Adrenal gland (tissue), 12 donors: Measurements from ENCODE around the gene RER1. TPM values are rescaled to one million over a fixed set of nuclear protein-coding genes. Genes with fewer than 3 reads are reported as not detected.

Experiments used
- DNase-seq, 7 donors: peaks; one replicate each; pipeline ENCODE4 v3.0.0-alpha.2; 2019 to 2020
- H3K27ac ChIP-seq, 5 donors: fragments of 200-600 bp; sonication (generic) in 4 of 5; 1 replicate in 3 of 5; 2 replicates in 2 of 5; pipeline versions ENCODE4 v1.5.1 to v1.8.0; 2016 to 2020; ENCODE audit warnings: mild to moderate bottlenecking in 1 of 5
- H3K27me3 ChIP-seq: fragments of 200-600 bp; 2 replicates; pipeline ENCODE4 v1.8.0; 2021
- H3K36me3 ChIP-seq, 2 donors: fragments of 200-600 bp; replicated peaks in 1 of 2; 1 replicate in 1 of 2; 2 replicates in 1 of 2; pipeline versions ENCODE4 v1.5.1 to v1.8.0; 2018 to 2022
- H3K4me1 ChIP-seq, 2 donors: fragments of 200-600 bp; replicated peaks in 1 of 2; 1 replicate in 1 of 2; 2 replicates in 1 of 2; pipeline versions ENCODE4 v1.5.1 to v1.8.0; 2018 to 2021
- H3K4me3 ChIP-seq, 4 donors: fragments of 200-600 bp; sonication (generic) in 3 of 4; one replicate each; pipeline ENCODE4 v1.5.1; 2016 to 2018
- H3K9me3 ChIP-seq, 3 donors: fragments of 200-600 bp; sonication (generic) in 1 of 3; replicated peaks in 1 of 3; 1 replicate in 2 of 3; 2 replicates in 1 of 3; pipeline versions ENCODE4 v1.5.1 to v1.8.0; 2016 to 2021
- CTCF ChIP-seq, 6 experiments: fragments of 450-650 bp in 4 of 6; fragments of 200-600 bp in 2 of 6; sonication (generic) in 1 of 6; IDR thresholded peaks; 1 replicate in 5 of 6; 2 replicates in 1 of 6; pipeline versions ENCODE4 v1.5.1 to v1.8.0; 2016 to 2021; ENCODE audit warnings: antibody characterized with exemption in 6 of 6, mild to moderate bottlenecking in 2 of 6, moderate library complexity in 1 of 6
- POLR2A ChIP-seq, 2 donors: fragments of 450-650 bp; IDR thresholded peaks; one replicate each; pipeline ENCODE4 v1.6.1; 2017; ENCODE audit warnings: antibody characterized with exemption in 2 of 2, mild to moderate bottlenecking in 2 of 2, moderate library complexity in 1 of 2
- WGBS, 4 donors: extraction: QIAGEN DNeasy Blood & Tissue Kit in 2 of 4; methylation state at CpG; one replicate each; pipeline versions ENCODE4 v1.1.5 to v1.1.7; 2013 to 2017; 5-methylcytosine and 5-hydroxymethylcytosine counted together
- intact Hi-C, 2 donors: fragments of 100-400 bp; cut with DNase I; formaldehyde crosslinking; loops; one replicate each; pipeline versions ENCODE4 v1.14.1 to v1.15.0; 2022 to 2023
- polyA plus RNA-seq, 3 donors: library from polyadenylated mRNA; stranded (reverse); fragments of 200-250 nt in 2 of 3; fragments of 350-450 nt in 1 of 3; fragmentation: Illumina TruSeq in 1 of 3; extraction: RNeasy Lipid Tissue Mini Kit (QIAGEN cat#74804) in 1 of 3; gene quantifications; one replicate each; pipeline ENCODE4 v1.2.3, GENCODE V29; 2013 to 2014
- total RNA-seq, 9 donors: library from RNA; depleted of rRNA in 4 of 9; stranded (reverse); fragments of >200 nt in 4 of 9; fragments of 120-200 nt in 1 of 9; fragmentation: NEBNext Ultra II Directional in 1 of 9; extraction: Animal tissue kit (Norgen Biotek cat#: 25700) in 1 of 9; gene quantifications; one replicate each; pipeline versions ENCODE4 v1.1.0 to v1.2.4, GENCODE V29; 2013 to 2023
- donor health status: healthy with polysubstance abuse.
- donor health status: Bipolar disorder and iron deficiency.
- donor health status: DM: yes; HTN: yes; CAD: no.
- donor health status: DM: no; HTN: no; CAD: no.
- donor health status: DM: no; HTN: no; CAD: no.
- donor health status: DM: yes; HTN: yes; CAD: no.

RER1 gene
- total and polyA plus RNA-seq, 12 donors: 106 to 345 (median 167) TPM

DNA sequence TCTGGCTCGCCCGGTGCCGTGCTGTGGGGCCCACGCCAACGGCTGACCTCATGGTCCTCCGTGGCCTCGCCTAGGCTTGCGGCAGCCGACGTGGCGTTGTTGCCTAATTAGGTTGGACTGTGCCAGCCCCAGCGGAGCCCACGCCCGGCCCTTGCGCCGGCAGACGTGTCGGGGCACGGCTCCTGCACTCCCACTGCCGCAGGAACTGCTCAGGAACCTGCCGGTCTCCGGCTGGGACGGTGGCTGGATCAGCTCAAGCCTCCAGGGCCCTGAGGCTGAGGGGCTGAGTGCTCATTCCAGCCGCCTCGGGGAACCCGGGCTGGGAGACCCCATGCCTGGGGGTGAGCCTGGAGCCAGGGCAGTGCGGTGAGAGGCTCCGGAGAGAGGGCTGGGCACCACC lies 36.8 kb downstream of the RER1 start:
- 88 to 100% (median 92%) methylated on average over 9 to 28 of the region's 28 CpGs; no CpG with 5 or more reads in 1 of the 4 donors for WGBS, 4 donors
- Histone ChIP-seq H3K4me3 (no peak overlapping the region), H3K9me3 (no peaks in the 10 kb centered on the region), H3K4me1 (no peaks in the 10 kb centered on the region), H3K27ac (no peak overlapping the region), H3K27me3 (peaks cover 24% of the 10 kb centered on the region), H3K36me3 (no peaks in the 10 kb centered on the region)
- no peak for DNase-seq
- no peak for TF ChIP-seq CTCF (IDR thresholded peaks at IDR 0.05)
- TF ChIP-seq POLR2A (IDR thresholded peaks at IDR 0.05): no peak
- intact Hi-C loops: loop anchor here in 1 of 2 donors (10.0 kb wide), 1 partner anchor 996 kb away; no protein-coding TSS in a partner anchor

- peak in 2 of 6 experiments; percentile 28 to 36 for TF ChIP-seq CTCF (IDR thresholded peaks at IDR 0.05)
- no peak for TF ChIP-seq POLR2A (IDR thresholded peaks at IDR 0.05)
- WGBS, 4 donors: 78 to 86% (median 82%) methylated on average over 5 to 20 of the region's 20 CpGs
- H3K36me3 ChIP-seq: no peaks in the 10 kb centered on the region
- DNase-seq: no peak
- no peak overlapping the region for H3K4me3 ChIP-seq
- H3K27ac ChIP-seq: no peak overlapping the region
- no peaks in the 10 kb centered on the region for H3K4me1 ChIP-seq
- H3K27me3 ChIP-seq: peaks cover 24% of the 10 kb centered on the region
- intact Hi-C loops: loop anchor here in 1 of 2 donors (10.0 kb wide), 1 partner anchor 995 kb away; no protein-coding TSS in a partner anchor
- H3K9me3 ChIP-seq: no peaks in the 10 kb centered on the region
Observed at GRCh38 chr1:2429780-2430591, 38.3 kb downstream of the RER1 start.

GRCh38 chr1:2430592-2430973 lies 38.9 kb downstream of the RER1 start:
- 41 to 84% (median 75%) methylated on average over 6 to 10 of the region's 10 CpGs for WGBS, 4 donors
- intact Hi-C loops: no loop called here
- peaks cover 24% of the 10 kb centered on the region for H3K27me3 ChIP-seq

More at GRCh38 chr1:2430592-2430973, 38.9 kb downstream of the RER1 start:
- no peaks in the 10 kb centered on the region for H3K9me3 ChIP-seq
- no peaks in the 10 kb centered on the region for H3K36me3 ChIP-seq
- DNase-seq: no peak
- TF ChIP-seq CTCF (IDR thresholded peaks at IDR 0.05) (no peak), POLR2A (IDR thresholded peaks at IDR 0.05) (no peak)
- no peak overlapping the region for H3K4me3 ChIP-seq
- H3K27ac ChIP-seq: no peak overlapping the region
- H3K4me1 ChIP-seq: no peaks in the 10 kb centered on the region
